ENCODE data around the gene AEBP2.
"Not testable (repeated sequence)": the region's sequence is repeated elsewhere in the genome, so short reads cannot be mapped to it uniquely, and the experiment has no call there.

The AEBP2 gene

GRCh38 chr12:19411234-19412204, 27.8 kb upstream of the AEBP2 start:
- TF ChIP-seq CTCF (IDR thresholded peaks at IDR 0.05; ENCODE audit: low read depth, low read length): no peak
- DNase-seq (ENCODE audit: low read depth in 2 of 2): no peak
- no peak overlapping the region for H3K4me3 ChIP-seq (replicated peaks in 1 of 2; ENCODE audit: low read depth in 2 of 2, low read length in 2 of 2)

- no peak for DNase-seq (ENCODE audit: low read depth in 2 of 2)
- no peak for TF ChIP-seq CTCF (IDR thresholded peaks at IDR 0.05; ENCODE audit: low read depth, low read length)
- no peak overlapping the region for H3K4me3 ChIP-seq (replicated peaks in 1 of 2; ENCODE audit: low read depth in 2 of 2, low read length in 2 of 2)
Observed at GRCh38 chr12:19412844-19413243, 26.4 kb upstream of the AEBP2 start.

DNA sequence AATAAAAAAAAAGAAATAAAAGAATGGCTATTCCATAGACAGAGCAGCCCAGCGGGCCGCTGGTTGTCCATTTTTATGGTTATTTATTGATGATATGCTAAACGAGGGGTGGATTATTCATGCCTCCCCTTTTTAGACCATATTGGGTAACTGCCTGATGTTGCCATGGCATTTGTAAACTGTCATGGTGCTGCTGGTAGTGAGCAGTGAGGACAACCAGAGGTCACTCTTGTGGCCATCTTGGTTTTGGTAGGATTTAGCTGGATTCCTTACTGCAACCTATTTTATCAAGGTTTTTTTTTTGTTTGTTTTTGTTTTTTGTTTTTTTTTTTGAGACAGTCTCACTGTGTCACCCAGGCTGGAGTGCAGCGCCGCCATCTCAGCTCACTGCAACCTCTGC, 25.7 kb upstream of the AEBP2 start:
- not testable (repeated sequence) for H3K4me3 ChIP-seq (replicated peaks in 1 of 2; ENCODE audit: low read depth in 2 of 2, low read length in 2 of 2); DNase-seq (ENCODE audit: low read depth in 2 of 2)

DNA sequence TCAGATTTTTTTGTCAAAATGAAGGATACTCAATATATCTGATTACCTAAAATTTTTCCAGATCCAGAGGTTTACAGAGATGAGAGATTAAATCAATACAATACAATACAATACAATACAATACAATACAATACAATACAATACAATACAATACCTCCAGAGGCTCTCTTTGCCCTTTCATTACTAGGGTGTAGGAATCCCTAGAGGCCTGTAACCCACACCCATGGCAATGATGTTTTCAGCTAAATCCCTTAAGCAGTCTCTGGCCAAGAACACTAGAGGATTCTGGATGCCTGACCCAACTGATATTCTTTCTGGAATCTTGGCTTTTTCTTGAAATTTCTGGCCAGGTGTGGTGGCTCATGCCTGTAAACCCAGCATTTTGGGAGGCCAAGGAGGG, 23.7 kb upstream of the AEBP2 start:
- DNase-seq (ENCODE audit: low read depth in 2 of 2): no peak
- no peak overlapping the region for H3K4me3 ChIP-seq (replicated peaks in 1 of 2; ENCODE audit: low read depth in 2 of 2, low read length in 2 of 2)
- no peak for TF ChIP-seq CTCF (IDR thresholded peaks at IDR 0.05; ENCODE audit: low read depth, low read length)

- no peak overlapping the region for H3K4me3 ChIP-seq (replicated peaks in 1 of 2; ENCODE audit: low read depth in 2 of 2, low read length in 2 of 2)
- TF ChIP-seq CTCF (IDR thresholded peaks at IDR 0.05; ENCODE audit: low read depth, low read length): no peak
- no peak for DNase-seq (ENCODE audit: low read depth in 2 of 2)
Observed at GRCh38 chr12:19419086-19419485, 20.2 kb upstream of the AEBP2 start.

- TF ChIP-seq CTCF (IDR thresholded peaks at IDR 0.05; ENCODE audit: low read depth, low read length): no peak
- DNase-seq (ENCODE audit: low read depth in 2 of 2): no peak
Observed at GRCh38 chr12:19421503-19422282, 17.6 kb upstream of the AEBP2 start.

More at GRCh38 chr12:19421503-19422282, 17.6 kb upstream of the AEBP2 start:
- H3K4me3 ChIP-seq (replicated peaks in 1 of 2; ENCODE audit: low read depth in 2 of 2, low read length in 2 of 2): no peak overlapping the region
